ENCODE measurements around the gene MAG.

DNA sequence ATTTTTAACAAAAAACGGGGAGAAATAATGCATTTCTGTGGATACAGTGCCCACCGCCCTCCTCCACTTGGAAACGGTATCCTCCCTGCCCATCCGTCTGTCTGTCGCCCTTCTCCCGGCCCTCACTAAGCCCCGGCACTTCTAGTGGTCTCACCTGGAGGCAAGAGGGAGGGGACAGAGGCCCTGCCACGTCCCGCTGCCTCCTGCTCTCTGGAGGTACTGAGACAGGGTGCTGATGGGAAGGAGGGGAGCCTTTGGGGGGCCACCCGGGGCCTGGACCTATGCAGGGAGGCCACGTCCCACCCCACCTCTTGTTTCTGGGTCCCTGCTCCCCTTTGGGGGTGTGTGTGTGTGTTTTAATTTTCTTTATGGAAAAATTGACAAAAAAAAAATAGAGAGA lies 12.6 kb upstream of the MAG start:
- TF ChIP-seq SUZ12 (IDR thresholded peaks at IDR 0.05; ENCODE audit: extremely low read depth, insufficient read depth, insufficient read length) (no peak), ZNF274 (IDR thresholded peaks at IDR 0.05; ENCODE audit: low read depth, low read length) (no peak)

Data from NT2/D1 (cell line).